GM23338 (cell line): ENCODE results near the gene APBA2.

Source experiments
- CREB1 ChIP-seq: fragments of 250-450 bp; sonication (Bioruptor Pico); IDR thresholded peaks from 2 replicates; pipeline ENCODE4 v1.5.0; 2020; ENCODE audit warnings: low read depth, mild to moderate bottlenecking, moderate library complexity
- CTCF ChIP-seq, 2 experiments: fragments of 200-600 bp in 1 of 2; sonication (generic) in 1 of 2; conservative IDR thresholded peaks; 2 replicates each; pipeline versions ENCODE4 v1.5.1 to v1.6.1; 2016 to 2017; ENCODE audit warnings: antibody characterized with exemption in 2 of 2, low read depth in 2 of 2, mild to moderate bottlenecking in 2 of 2, moderate library complexity in 1 of 2
- ETS1 ChIP-seq: IDR thresholded peaks from 2 replicates; pipeline ENCODE4 v1.6.1; 2016; ENCODE audit warnings: antibody characterized with exemption
- EZH2 ChIP-seq: fragments of 200-600 bp; sonication (generic); IDR thresholded peaks from one replicate; pipeline ENCODE4 v1.8.0; 2017; ENCODE audit warnings: antibody characterized with exemption, mild to moderate bottlenecking, low read depth; ENCODE audit not compliant: unreplicated experiment
- EZH2phosphoT487 ChIP-seq: fragments of 200-600 bp; sonication (generic); IDR thresholded peaks from one replicate; pipeline ENCODE4 v1.8.1; 2018; ENCODE audit warnings: antibody characterized with exemption; ENCODE audit not compliant: unreplicated experiment
- JUNB ChIP-seq: IDR thresholded peaks from one replicate; pipeline ENCODE4 v1.6.1; 2016; ENCODE audit warnings: antibody characterized with exemption; ENCODE audit not compliant: unreplicated experiment
- NANOG ChIP-seq: IDR thresholded peaks from 2 replicates; pipeline ENCODE4 v1.6.1; 2016; ENCODE audit warnings: antibody characterized with exemption, borderline replicate concordance
- POLR2AphosphoS5 ChIP-seq: IDR thresholded peaks from 2 replicates; pipeline ENCODE4 v1.6.1; 2016; ENCODE audit warnings: antibody characterized with exemption, low read depth
- REST ChIP-seq: IDR thresholded peaks from one replicate; pipeline ENCODE4 v1.6.1; 2018; ENCODE audit warnings: antibody characterized with exemption; ENCODE audit not compliant: unreplicated experiment
- STAT1 ChIP-seq: IDR thresholded peaks from one replicate; pipeline ENCODE4 v1.6.1; 2016; ENCODE audit warnings: antibody characterized with exemption; ENCODE audit not compliant: unreplicated experiment
- ZNF114 ChIP-seq: fragments of 250-450 bp; sonication (Bioruptor Pico); IDR thresholded peaks from 2 replicates; pipeline ENCODE4 v1.5.0; 2020; ENCODE audit warnings: mild to moderate bottlenecking, moderate library complexity
- ZNF462 ChIP-seq: fragments of 250-450 bp; sonication (Bioruptor Pico); IDR thresholded peaks from 2 replicates; pipeline ENCODE4 v1.5.0; 2020; ENCODE audit warnings: mild to moderate bottlenecking, moderate library complexity

- TF ChIP-seq CTCF (conservative IDR thresholded peaks at IDR 0.05; ENCODE audit: low read depth in 2 of 2): no peak
- no peak for TF ChIP-seq REST
- TF ChIP-seq POLR2AphosphoS5: no peak
- no peak for TF ChIP-seq CREB1 (CRISPR knock-in tag)
- no peak for TF ChIP-seq EZH2
- no peak for TF ChIP-seq EZH2phosphoT487
- TF ChIP-seq ZNF114 (CRISPR knock-in tag): no peak
- TF ChIP-seq JUNB: no peak
- no peak for TF ChIP-seq NANOG
- TF ChIP-seq ZNF462 (CRISPR knock-in tag): no peak
- TF ChIP-seq ETS1: no peak
- no peak for TF ChIP-seq STAT1
Observed at GRCh38 chr15:28904003-28904402, 18.2 kb downstream of the APBA2 start.
